Epithelial cell of esophagus (primary cell): ENCODE data around the gene CDKN2B-AS1.
A peak's percentile ranks its signal among the peaks of the same experiment; 100 is the strongest.

Experiments
- DNase-seq: peaks from one replicate; pipeline ENCODE4 v3.0.0; 2010; ENCODE audit warnings: low read depth
- H3K4me3 ChIP-seq: 2 replicates; pipeline ENCODE4 v1.5.1; 2011; ENCODE audit warnings: mild to moderate bottlenecking, low read length, control low read depth
- TF ChIP-seq, protein P1 (sequence below): IDR thresholded peaks from 2 replicates; pipeline ENCODE4 v1.5.1; 2011; ENCODE audit warnings: low read depth, mild to moderate bottlenecking, low read length, control low read depth, inconsistent platforms; ENCODE audit not compliant: insufficient read depth; ENCODE audit errors: missing control alignments

Gene CDKN2B-AS1

GRCh38 chr9:22141908-22142307 lies 147.3 kb downstream of the CDKN2B-AS1 start:
- no peak for DNase-seq
- TF ChIP-seq, protein P1, sequence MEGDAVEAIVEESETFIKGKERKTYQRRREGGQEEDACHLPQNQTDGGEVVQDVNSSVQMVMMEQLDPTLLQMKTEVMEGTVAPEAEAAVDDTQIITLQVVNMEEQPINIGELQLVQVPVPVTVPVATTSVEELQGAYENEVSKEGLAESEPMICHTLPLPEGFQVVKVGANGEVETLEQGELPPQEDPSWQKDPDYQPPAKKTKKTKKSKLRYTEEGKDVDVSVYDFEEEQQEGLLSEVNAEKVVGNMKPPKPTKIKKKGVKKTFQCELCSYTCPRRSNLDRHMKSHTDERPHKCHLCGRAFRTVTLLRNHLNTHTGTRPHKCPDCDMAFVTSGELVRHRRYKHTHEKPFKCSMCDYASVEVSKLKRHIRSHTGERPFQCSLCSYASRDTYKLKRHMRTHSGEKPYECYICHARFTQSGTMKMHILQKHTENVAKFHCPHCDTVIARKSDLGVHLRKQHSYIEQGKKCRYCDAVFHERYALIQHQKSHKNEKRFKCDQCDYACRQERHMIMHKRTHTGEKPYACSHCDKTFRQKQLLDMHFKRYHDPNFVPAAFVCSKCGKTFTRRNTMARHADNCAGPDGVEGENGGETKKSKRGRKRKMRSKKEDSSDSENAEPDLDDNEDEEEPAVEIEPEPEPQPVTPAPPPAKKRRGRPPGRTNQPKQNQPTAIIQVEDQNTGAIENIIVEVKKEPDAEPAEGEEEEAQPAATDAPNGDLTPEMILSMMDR: no peak

DNA sequence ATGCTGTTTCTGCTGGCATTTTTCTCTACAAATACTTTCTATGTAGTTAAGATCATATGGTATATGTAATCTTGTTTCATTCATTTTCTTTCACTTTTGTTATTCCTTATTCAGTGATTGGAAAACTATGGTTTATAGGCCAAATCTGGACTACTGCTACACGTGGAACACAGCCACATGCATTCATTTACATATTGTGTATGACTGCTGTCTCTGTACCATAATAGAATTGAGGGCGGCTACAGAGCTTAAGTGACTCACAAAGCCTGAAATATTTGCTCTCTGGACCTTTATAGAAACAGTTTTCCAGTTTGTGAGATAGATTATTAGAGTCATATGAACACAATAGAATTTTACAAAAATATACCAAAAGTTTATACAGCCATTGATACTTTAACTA lies 148.1 kb downstream of the CDKN2B-AS1 start:
- peak; percentile 73 for DNase-seq
- TF ChIP-seq, protein P1: no peak
- no peak overlapping the region for H3K4me3 ChIP-seq

More at GRCh38 chr9:22141908-22142307, 147.3 kb downstream of the CDKN2B-AS1 start:
- no peak overlapping the region for H3K4me3 ChIP-seq

GRCh38 chr9:22143799-22144625 lies 149.4 kb downstream of the CDKN2B-AS1 start:
- peak; percentile 58 for DNase-seq
- no peak overlapping the region for H3K4me3 ChIP-seq
- TF ChIP-seq, protein P1: no peak

DNA sequence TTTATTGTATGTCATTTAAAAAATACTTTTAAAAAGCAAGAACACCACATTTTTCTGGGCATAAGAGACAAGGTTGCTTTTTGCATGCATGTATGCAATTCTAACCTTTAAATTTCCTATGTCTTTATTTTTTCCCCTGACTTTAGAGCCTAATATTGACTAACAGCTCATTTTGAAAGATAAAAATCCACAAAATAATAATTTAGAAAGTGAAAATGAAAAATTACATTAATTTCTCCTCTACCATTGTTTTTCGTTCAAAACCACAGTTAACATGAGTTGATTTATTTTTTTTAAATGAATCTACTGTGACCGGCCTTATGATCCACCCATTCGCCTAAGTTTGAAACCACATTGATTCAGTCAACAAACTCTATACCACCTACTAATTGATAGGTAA lies 152.0 kb downstream of the CDKN2B-AS1 start:
- no peak overlapping the region for H3K4me3 ChIP-seq
- TF ChIP-seq, protein P1: no peak
- no peak for DNase-seq

- TF ChIP-seq, protein P1: no peak
- peak; percentile 83 for DNase-seq
- H3K4me3 ChIP-seq: no peak overlapping the region
These were observed 153.4 kb downstream of the CDKN2B-AS1 start for GRCh38 chr9:22147813-22148527.

GRCh38 chr9:22148528-22148875 lies 153.9 kb downstream of the CDKN2B-AS1 start:
- no peak overlapping the region for H3K4me3 ChIP-seq
- TF ChIP-seq, protein P1: no peak
- no peak for DNase-seq
